Neural progenitor cell (in vitro differentiated cells): ENCODE measurements around the gene EML5. TPM values are rescaled to one million over a fixed set of nuclear protein-coding genes. Genes with fewer than 3 reads are reported as not detected.

Source experiments
- DNase-seq: peaks from one replicate; pipeline ENCODE4 v3.0.0-alpha.2; 2016; ENCODE audit warnings: low spot score
- H2AFZ ChIP-seq: fragments of 200-600 bp; sonication (generic); replicated peaks from 2 replicates; pipeline ENCODE4 v1.6.1; 2016; ENCODE audit warnings: antibody characterized with exemption
- H3F3A ChIP-seq: fragments of 200-600 bp; sonication (generic); 2 replicates; pipeline ENCODE4 v1.6.1; 2016; ENCODE audit warnings: antibody characterized with exemption, low read depth
- H3K27ac ChIP-seq: fragments of 200-600 bp; sonication (generic); 2 replicates; pipeline ENCODE4 v1.5.1; 2016; ENCODE audit warnings: mild to moderate bottlenecking
- H3K27me3 ChIP-seq: fragments of 200-600 bp; sonication (generic); 2 replicates; pipeline ENCODE4 v1.6.1; 2016; ENCODE audit warnings: mild to moderate bottlenecking, moderate library complexity
- H3K36me3 ChIP-seq: fragments of 200-600 bp; sonication (generic); 2 replicates; pipeline ENCODE4 v1.5.1; 2016
- H3K4me1 ChIP-seq: fragments of 200-600 bp; sonication (generic); 2 replicates; pipeline ENCODE4 v1.6.1; 2016; ENCODE audit warnings: mixed run types
- H3K4me2 ChIP-seq: fragments of 200-600 bp; sonication (generic); 2 replicates; pipeline ENCODE4 v1.6.1; 2016
- H3K4me3 ChIP-seq: fragments of 200-600 bp; sonication (generic); 2 replicates; pipeline ENCODE4 v1.5.1; 2016
- H3K79me2 ChIP-seq: fragments of 200-600 bp; sonication (generic); 2 replicates; pipeline ENCODE4 v1.6.1; 2016; ENCODE audit warnings: low read depth
- H3K9ac ChIP-seq: fragments of 200-600 bp; sonication (generic); 2 replicates; pipeline ENCODE4 v1.6.1; 2016
- H3K9me3 ChIP-seq: fragments of 200-600 bp; sonication (generic); 2 replicates; pipeline ENCODE4 v1.5.1; 2016; ENCODE audit warnings: low read depth
- H4K20me1 ChIP-seq: fragments of 200-600 bp; sonication (generic); 2 replicates; pipeline ENCODE4 v1.6.1; 2016; ENCODE audit warnings: low read depth
- H3K27ac Mint-ChIP-seq: 3 replicates; pipeline ENCODE4 v1.8.0; 2021; ENCODE audit warnings: mixed read lengths
- H3K27me3 Mint-ChIP-seq: 2 replicates; pipeline ENCODE4 v1.8.0; 2022; ENCODE audit warnings: low read depth, mild to moderate bottlenecking, inconsistent platforms, moderate library complexity, mixed read lengths; ENCODE audit not compliant: insufficient read depth
- H3K36me3 Mint-ChIP-seq: 3 replicates; pipeline ENCODE4 v1.8.0; 2021; ENCODE audit warnings: mixed read lengths
- H3K4me1 Mint-ChIP-seq: 3 replicates; pipeline ENCODE4 v1.8.0; 2021; ENCODE audit warnings: mixed read lengths
- H3K4me3 Mint-ChIP-seq: 3 replicates; pipeline ENCODE4 v1.8.0; 2021; ENCODE audit warnings: mild to moderate bottlenecking, moderate library complexity, mixed read lengths
- H3K9me3 Mint-ChIP-seq: 3 replicates; pipeline ENCODE4 v1.8.0; 2020; ENCODE audit warnings: mixed read lengths
- EZH2 ChIP-seq: fragments of 200-600 bp; sonication (generic); IDR thresholded peaks from 2 replicates; pipeline ENCODE4 v1.6.1; 2017; ENCODE audit warnings: antibody characterized with exemption, mild to moderate bottlenecking, moderate library complexity
- EZH2phosphoT487 ChIP-seq: fragments of 200-600 bp; sonication (generic); IDR thresholded peaks from 2 replicates; pipeline ENCODE4 v1.6.1; 2017; ENCODE audit warnings: antibody characterized with exemption
- total RNA-seq: library from RNA; depleted of rRNA; stranded (reverse); fragments of >200 nt; gene quantifications from 2 replicates; pipeline ENCODE4 v1.2.3, GENCODE V29; 2015; ENCODE audit warnings: low replicate concordance
- TF ChIP-seq, protein P1 (sequence below): fragments of 200-600 bp; sonication (generic); IDR thresholded peaks from 2 replicates; pipeline ENCODE4 v1.5.1; 2017; ENCODE audit warnings: antibody characterized with exemption, mild to moderate bottlenecking

The EML5 gene
- total RNA-seq, 1 donor from 2014 or later: 0.71 TPM

DNA sequence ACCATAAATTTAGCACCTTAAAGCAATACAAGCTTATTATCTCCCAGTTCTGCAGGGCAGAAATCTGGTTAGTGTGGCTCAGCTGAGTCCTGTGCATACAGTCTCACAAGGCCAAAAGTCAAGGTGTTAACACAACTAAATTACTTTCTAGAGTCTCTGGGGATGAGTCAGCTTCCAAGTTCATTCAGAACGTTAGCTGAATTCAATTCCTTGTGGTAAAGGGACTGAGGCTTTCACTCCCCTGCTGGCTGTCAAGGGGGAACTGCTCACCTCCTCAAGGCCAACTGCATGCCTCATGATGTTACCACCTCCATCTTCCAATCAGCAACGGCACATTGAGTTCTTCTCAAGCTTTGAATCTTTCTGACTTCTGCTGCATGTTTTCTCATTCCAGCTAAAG, 27.6 kb downstream of the EML5 start:
- Histone ChIP-seq H3K9ac (no peak overlapping the region), H3K27me3 (no peaks in the 10 kb centered on the region), H3K9me3 (no peaks in the 10 kb centered on the region), H3K27ac (no peak overlapping the region), H3F3A (no peaks in the 10 kb centered on the region), H3K79me2 (no peaks in the 10 kb centered on the region), H3K36me3 (no peaks in the 10 kb centered on the region), H4K20me1 (no peaks in the 10 kb centered on the region), H3K4me1 (no peaks in the 10 kb centered on the region), H2AFZ (no peak overlapping the region), H3K4me3 (no peak overlapping the region), H3K4me2 (no peak overlapping the region)
- Mint-ChIP-seq H3K27ac (no peak overlapping the region), H3K36me3 (peaks cover 4% of the 10 kb centered on the region), H3K4me1 (no peaks in the 10 kb centered on the region), H3K4me3 (no peak overlapping the region), H3K27me3 (peaks cover 2% of the 10 kb centered on the region), H3K9me3 (peaks cover 14% of the 10 kb centered on the region)
- no peak for DNase-seq
- TF ChIP-seq EZH2 (no peak), EZH2phosphoT487 (no peak)
- TF ChIP-seq, protein P1, sequence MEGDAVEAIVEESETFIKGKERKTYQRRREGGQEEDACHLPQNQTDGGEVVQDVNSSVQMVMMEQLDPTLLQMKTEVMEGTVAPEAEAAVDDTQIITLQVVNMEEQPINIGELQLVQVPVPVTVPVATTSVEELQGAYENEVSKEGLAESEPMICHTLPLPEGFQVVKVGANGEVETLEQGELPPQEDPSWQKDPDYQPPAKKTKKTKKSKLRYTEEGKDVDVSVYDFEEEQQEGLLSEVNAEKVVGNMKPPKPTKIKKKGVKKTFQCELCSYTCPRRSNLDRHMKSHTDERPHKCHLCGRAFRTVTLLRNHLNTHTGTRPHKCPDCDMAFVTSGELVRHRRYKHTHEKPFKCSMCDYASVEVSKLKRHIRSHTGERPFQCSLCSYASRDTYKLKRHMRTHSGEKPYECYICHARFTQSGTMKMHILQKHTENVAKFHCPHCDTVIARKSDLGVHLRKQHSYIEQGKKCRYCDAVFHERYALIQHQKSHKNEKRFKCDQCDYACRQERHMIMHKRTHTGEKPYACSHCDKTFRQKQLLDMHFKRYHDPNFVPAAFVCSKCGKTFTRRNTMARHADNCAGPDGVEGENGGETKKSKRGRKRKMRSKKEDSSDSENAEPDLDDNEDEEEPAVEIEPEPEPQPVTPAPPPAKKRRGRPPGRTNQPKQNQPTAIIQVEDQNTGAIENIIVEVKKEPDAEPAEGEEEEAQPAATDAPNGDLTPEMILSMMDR: no peak

DNA sequence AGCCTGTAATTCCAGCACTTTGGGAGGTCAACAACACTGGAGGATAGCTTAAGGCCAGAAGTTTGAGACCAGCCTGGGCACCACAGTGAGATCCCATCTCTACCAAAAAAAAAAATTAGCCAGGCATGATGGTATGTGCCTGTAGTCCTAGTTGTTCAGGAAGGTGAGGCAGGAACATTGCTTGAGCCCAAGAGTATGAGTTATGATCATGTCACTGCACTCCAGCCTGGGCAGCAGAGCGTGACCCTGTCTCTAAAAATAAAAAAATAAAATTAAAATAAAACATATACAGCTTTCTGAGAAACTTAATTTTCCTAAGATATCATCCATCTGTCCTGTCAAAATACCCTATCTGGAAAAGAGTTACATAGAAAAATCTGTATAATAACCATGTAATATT, 38.9 kb downstream of the EML5 start:
- no peak overlapping the region for H3K4me3 ChIP-seq
- peaks cover 6% of the 10 kb centered on the region for H3K4me1 ChIP-seq
- H4K20me1 ChIP-seq: no peaks in the 10 kb centered on the region
- H3K4me3 Mint-ChIP-seq: no peak overlapping the region
- no peaks in the 10 kb centered on the region for H3F3A ChIP-seq
- no peak overlapping the region for H3K4me2 ChIP-seq
- TF ChIP-seq, protein P1: no peak
- TF ChIP-seq EZH2phosphoT487 (no peak), EZH2 (no peak)
- no peaks in the 10 kb centered on the region for H3K27me3 ChIP-seq
- H3K27ac ChIP-seq: no peak overlapping the region
- no peaks in the 10 kb centered on the region for H3K36me3 Mint-ChIP-seq
- H3K9me3 Mint-ChIP-seq: no peaks in the 10 kb centered on the region
- H3K9ac ChIP-seq: no peak overlapping the region
- no peak overlapping the region for H2AFZ ChIP-seq
- no peak for DNase-seq
- no peaks in the 10 kb centered on the region for H3K79me2 ChIP-seq
- no peaks in the 10 kb centered on the region for H3K27me3 Mint-ChIP-seq
- no peaks in the 10 kb centered on the region for H3K9me3 ChIP-seq
- H3K27ac Mint-ChIP-seq: no peak overlapping the region
- no peaks in the 10 kb centered on the region for H3K36me3 ChIP-seq
- no peaks in the 10 kb centered on the region for H3K4me1 Mint-ChIP-seq

DNA sequence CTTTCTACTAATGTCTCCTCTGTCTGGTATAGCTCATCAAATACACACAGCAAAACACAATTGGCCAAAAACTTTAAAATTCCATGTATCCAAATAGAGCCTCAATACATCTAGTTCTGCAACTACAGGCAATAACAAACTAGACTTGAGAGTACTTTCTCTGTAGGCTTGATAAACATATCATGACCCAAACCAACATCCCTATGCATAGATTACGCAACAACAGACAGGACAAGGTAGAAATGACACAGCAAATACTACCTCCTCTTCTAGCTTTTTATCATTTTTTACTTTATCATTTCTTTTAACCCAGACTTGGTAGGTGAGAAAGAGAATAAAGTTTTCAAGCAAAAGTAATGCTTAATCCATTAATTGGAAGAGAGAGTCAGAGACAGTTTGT, 41.8 kb downstream of the EML5 start:
- Histone ChIP-seq H2AFZ (peak overlapping the region; percentile 55), H4K20me1 (no peaks in the 10 kb centered on the region), H3K4me3 (no peak overlapping the region), H3K9ac (no peak overlapping the region), H3K27ac (no peak overlapping the region), H3K79me2 (no peaks in the 10 kb centered on the region), H3F3A (no peaks in the 10 kb centered on the region), H3K4me1 (peaks cover 6% of the 10 kb centered on the region), H3K9me3 (no peaks in the 10 kb centered on the region), H3K4me2 (no peak overlapping the region), H3K36me3 (no peaks in the 10 kb centered on the region), H3K27me3 (no peaks in the 10 kb centered on the region)
- Mint-ChIP-seq H3K4me3 (no peak overlapping the region), H3K27me3 (no peaks in the 10 kb centered on the region), H3K9me3 (no peaks in the 10 kb centered on the region), H3K4me1 (no peaks in the 10 kb centered on the region), H3K36me3 (no peaks in the 10 kb centered on the region), H3K27ac (no peak overlapping the region)
- TF ChIP-seq EZH2: no peak
- TF ChIP-seq EZH2phosphoT487: no peak
- no peak for DNase-seq

DNA sequence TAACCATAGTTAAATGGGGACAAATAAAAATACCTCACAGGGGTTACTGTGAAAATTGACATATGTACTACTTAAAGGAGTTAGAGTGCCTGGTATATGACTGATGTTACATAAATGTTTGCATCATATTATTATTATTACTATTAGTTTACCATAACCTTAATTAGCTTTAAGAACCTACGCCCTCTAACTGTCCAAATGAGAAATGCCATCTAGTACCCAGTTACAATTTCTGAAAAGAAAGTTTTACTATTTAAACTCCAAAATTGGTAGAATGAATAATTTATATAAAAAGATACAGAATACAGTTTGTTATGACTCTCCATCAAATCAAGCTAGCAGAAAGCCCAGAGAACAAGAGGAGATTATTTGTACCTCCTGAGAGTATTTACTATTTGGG, 42.3 kb downstream of the EML5 start:
- no peaks in the 10 kb centered on the region for H3K36me3 ChIP-seq
- no peak for DNase-seq
- no peak overlapping the region for H3K27ac Mint-ChIP-seq
- TF ChIP-seq EZH2 (no peak), EZH2phosphoT487 (no peak)
- TF ChIP-seq, protein P1: no peak
- H3K27me3 ChIP-seq: no peaks in the 10 kb centered on the region
- H3K4me3 Mint-ChIP-seq: no peak overlapping the region
- peaks cover 6% of the 10 kb centered on the region for H3K4me1 ChIP-seq
- H3K9me3 ChIP-seq: no peaks in the 10 kb centered on the region
- H3K27ac ChIP-seq: no peak overlapping the region
- no peaks in the 10 kb centered on the region for H3K9me3 Mint-ChIP-seq
- no peaks in the 10 kb centered on the region for H4K20me1 ChIP-seq
- H3K79me2 ChIP-seq: no peaks in the 10 kb centered on the region
- H3K27me3 Mint-ChIP-seq: no peaks in the 10 kb centered on the region
- no peak overlapping the region for H2AFZ ChIP-seq
- H3K36me3 Mint-ChIP-seq: no peaks in the 10 kb centered on the region
- H3K4me1 Mint-ChIP-seq: no peaks in the 10 kb centered on the region
- H3K4me3 ChIP-seq: no peak overlapping the region
- H3F3A ChIP-seq: no peaks in the 10 kb centered on the region
- no peak overlapping the region for H3K4me2 ChIP-seq
- H3K9ac ChIP-seq: no peak overlapping the region
